ENCODE measurements around the gene TEAD1. TPM values are rescaled to one million over a fixed set of nuclear protein-coding genes. Genes with fewer than 3 reads are reported as not detected.

Gene TEAD1
- total RNA-seq, 4 donors from 2014 or later: 184 to 272 (median 208) TPM

GRCh38 chr11:12671370-12671769 lies 2.9 kb upstream of the TEAD1 start:
- no peak overlapping the region for H3K27ac ChIP-seq
- H3K4me1 ChIP-seq: peaks cover 0 to 10% (median 3%) of the 10 kb centered on the region in 3 donors
- H3K36me3 ChIP-seq: no peaks in the 10 kb centered on the region
- H3K4me3 ChIP-seq: no peak overlapping the region
- no peak for ATAC-seq
- TF ChIP-seq POLR2A (IDR thresholded peaks at IDR 0.05) (no peak), POLR2AphosphoS5 (IDR thresholded peaks at IDR 0.05) (peak; percentile 14)
- no peaks in the 10 kb centered on the region for H3K27me3 ChIP-seq
- H3K9me3 ChIP-seq: no peaks in the 10 kb centered on the region
- 28 to 79% methylated on average over 6 of the region's 6 CpGs for WGBS, 2 donors (ENCODE audit: low coverage in 1 of 2)

DNA sequence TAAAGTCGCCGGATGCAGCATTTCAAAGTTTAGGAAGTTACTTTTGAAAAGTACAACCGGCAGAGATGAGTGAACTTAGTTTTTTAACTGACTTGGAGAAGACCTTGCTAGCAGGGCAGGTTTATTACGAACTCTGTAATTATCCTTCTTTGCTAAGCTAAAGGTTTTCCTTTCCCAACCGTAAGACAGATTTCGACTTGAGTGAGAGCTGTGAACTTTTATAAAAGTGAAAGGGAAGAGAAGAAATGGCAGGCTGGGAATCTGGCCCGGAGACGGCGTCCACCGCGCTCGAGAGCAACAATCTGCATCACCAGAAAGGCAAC lies 659 bp upstream of the TEAD1 start:
- H3K27me3 ChIP-seq: no peaks in the 10 kb centered on the region
- WGBS, 2 donors (ENCODE audit: low coverage in 1 of 2): 2 to 4% methylated on average over 6 to 12 of the region's 12 CpGs
- no peak for ATAC-seq
- peak overlapping the region; percentile 45 to 89 for H3K4me3 ChIP-seq
- no peaks in the 10 kb centered on the region for H3K36me3 ChIP-seq
- peak overlapping the region; percentile 60 to 100 (median 99) for H3K27ac ChIP-seq
- H3K4me1 ChIP-seq: peaks cover 0 to 32% (median 7%) of the 10 kb centered on the region in 3 donors
- TF ChIP-seq POLR2AphosphoS5 (IDR thresholded peaks at IDR 0.05) (no peak), POLR2A (IDR thresholded peaks at IDR 0.05) (no peak), CTCF (IDR thresholded peaks at IDR 0.05) (no peak), EP300 (IDR thresholded peaks at IDR 0.05) (no peak)
- no peaks in the 10 kb centered on the region for H3K9me3 ChIP-seq

DNA sequence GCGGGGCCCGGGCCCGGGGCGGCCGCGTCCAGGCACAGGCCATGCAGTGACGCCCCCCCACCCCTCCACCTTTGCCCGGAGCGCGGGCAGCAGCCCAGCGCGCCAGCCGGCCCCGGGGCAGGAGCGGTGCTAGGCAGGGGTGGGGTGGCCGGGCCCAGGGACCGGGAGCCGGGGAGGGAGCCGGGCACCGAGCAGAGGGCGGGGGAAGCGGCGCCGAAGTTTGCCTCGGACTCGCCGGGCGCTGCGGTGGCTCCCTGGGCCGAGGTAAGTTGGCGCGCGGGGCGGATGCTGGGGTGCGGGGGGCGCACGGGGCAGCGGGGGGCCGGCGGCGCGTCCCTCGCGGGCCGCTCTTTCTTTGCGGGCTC lies 332 bp downstream of the TEAD1 start:
- Histone ChIP-seq H3K4me3 (peak overlapping the region; percentile 84 to 89), H3K27me3 (no peaks in the 10 kb centered on the region), H3K4me1 (peaks cover 4 to 41% (median 9%) of the 10 kb centered on the region in 3 donors), H3K36me3 (no peaks in the 10 kb centered on the region), H3K27ac (peak overlapping the region; percentile 97 to 100 (median 99)), H3K9me3 (no peaks in the 10 kb centered on the region)
- WGBS, 2 donors (ENCODE audit: low coverage in 1 of 2): no CpG with 5 or more reads among the region's 46 CpGs
- ATAC-seq: peak; percentile 48
- TF ChIP-seq CTCF (IDR thresholded peaks at IDR 0.05) (no peak), POLR2AphosphoS5 (IDR thresholded peaks at IDR 0.05) (no peak), EP300 (IDR thresholded peaks at IDR 0.05) (no peak), POLR2A (IDR thresholded peaks at IDR 0.05) (no peak)

DNA sequence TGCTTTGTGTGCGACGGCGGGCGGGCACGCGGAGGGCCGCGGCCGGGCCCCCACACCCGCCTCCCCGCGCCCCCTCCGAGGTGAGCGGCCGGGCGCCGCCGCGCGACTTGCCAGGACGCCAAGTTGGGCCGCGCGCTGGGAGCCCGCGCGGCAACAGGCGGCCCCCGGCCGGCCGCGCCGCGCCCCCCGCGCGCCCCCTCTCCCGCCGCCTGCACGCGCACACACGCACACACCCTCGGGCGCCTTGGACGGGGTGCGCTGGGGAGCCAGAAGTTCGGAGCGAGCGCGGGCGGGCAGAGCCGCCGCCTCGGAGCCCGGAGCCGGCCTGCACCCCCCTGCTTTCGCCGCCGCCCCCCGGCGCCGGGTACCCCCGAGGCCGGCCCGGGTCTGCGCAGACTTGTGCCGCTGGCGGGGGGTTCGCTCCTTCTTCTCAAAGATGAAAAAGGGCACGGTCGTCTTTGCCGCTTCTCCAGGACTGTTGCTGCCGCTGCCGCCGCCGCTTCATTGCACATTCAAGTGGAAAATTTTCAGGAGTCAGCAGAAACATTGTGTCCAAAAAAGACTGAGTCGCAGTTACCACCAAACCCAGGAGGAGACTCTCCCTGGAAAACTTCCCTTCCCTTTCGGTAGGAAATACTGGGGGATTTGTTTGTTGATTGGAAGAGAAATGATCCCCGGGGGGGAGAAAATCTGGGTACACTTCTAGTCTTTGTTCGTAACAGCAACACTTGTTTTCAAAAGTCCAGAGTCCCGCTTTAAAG lies 895 bp downstream of the TEAD1 start:
- no peaks in the 10 kb centered on the region for H3K27me3 ChIP-seq
- no peak for TF ChIP-seq POLR2A (IDR thresholded peaks at IDR 0.05)
- TF ChIP-seq POLR2AphosphoS5 (IDR thresholded peaks at IDR 0.05): peak; percentile 39
- no peak for TF ChIP-seq EP300 (IDR thresholded peaks at IDR 0.05)
- no peak for TF ChIP-seq CTCF (IDR thresholded peaks at IDR 0.05)
- no peaks in the 10 kb centered on the region for H3K36me3 ChIP-seq
- WGBS, 2 donors (ENCODE audit: low coverage in 1 of 2): 0% methylated on average over 2 to 5 of the region's 81 CpGs
- no peaks in the 10 kb centered on the region for H3K9me3 ChIP-seq
- peak overlapping the region; percentile 97 to 100 (median 99) for H3K27ac ChIP-seq
- peak overlapping the region; percentile 84 to 89 for H3K4me3 ChIP-seq
- ATAC-seq: peak; percentile 8
- peaks cover 7 to 47% (median 12%) of the 10 kb centered on the region in 3 donors for H3K4me1 ChIP-seq

DNA sequence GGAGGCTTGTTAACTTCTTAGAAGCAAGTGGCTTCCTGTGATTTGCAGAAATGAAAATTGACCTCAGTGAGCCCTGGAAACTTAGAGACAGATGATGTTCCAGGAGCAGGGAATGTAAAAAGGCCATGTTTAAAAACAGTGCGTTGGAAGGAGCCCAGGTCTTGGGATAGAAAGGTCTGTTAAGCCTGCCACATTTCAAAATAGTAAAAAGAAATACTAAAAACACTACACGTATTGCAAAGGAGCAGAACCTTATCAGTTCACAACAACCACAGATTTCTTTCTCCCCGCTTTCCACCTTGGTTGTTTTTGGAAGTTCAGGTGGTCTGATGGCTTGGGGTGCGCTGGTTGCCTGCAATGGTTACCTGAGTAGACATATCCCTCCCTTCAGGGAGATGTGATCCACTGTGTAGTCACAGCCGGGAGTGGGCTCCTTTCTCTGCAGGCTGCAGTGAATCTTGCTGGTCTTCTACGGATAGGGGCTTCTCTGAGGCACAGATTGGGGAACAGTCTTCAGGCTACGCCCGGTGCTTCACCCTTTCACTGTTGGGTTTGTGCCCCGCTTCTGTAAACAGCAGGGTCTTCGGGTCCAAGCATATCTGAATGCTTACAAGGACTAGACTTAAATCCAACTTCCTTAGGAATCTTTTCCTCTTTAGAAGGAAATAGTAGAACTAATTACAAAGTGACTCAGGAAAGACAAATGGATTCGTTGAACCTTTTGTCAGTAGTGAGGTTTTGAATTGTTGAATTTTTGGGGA lies 1.9 kb downstream of the TEAD1 start:
- Histone ChIP-seq H3K4me1 (peaks cover 7 to 57% (median 19%) of the 10 kb centered on the region in 3 donors), H3K27me3 (no peaks in the 10 kb centered on the region), H3K36me3 (no peaks in the 10 kb centered on the region), H3K9me3 (no peaks in the 10 kb centered on the region), H3K4me3 (peak overlapping the region; percentile 84 to 89), H3K27ac (peak overlapping the region; percentile 97 to 100 (median 99))
- 7 to 14% methylated on average over 5 to 9 of the region's 11 CpGs for WGBS, 2 donors (ENCODE audit: low coverage in 1 of 2)
- TF ChIP-seq EP300 (IDR thresholded peaks at IDR 0.05): no peak
- TF ChIP-seq CTCF (IDR thresholded peaks at IDR 0.05): no peak
- TF ChIP-seq POLR2AphosphoS5 (IDR thresholded peaks at IDR 0.05): peak; percentile 60
- ATAC-seq: no peak

Data from gastroesophageal sphincter (tissue), 4 donors.